Measurements from ENCODE around the gene PARD3B. TPM values are rescaled to one million over a fixed set of nuclear protein-coding genes. Genes with fewer than 3 reads are reported as not detected.

The PARD3B gene
- total and polyA plus RNA-seq, 5 donors = 3.0 to 18.6 (median 15.6) TPM

GRCh38 chr2:205175831-205176230 is 630.6 kb downstream of the PARD3B start:
- Histone ChIP-seq H3K4me3 (ENCODE audit: low read length) (no peak overlapping the region), H3K4me1 (ENCODE audit: control insufficient read depth, insufficient read depth, low read length) (no peaks in the 10 kb centered on the region), H3K27ac (ENCODE audit: low read length) (no peak overlapping the region), H3K9me3 (ENCODE audit: control insufficient read depth, low read length) (no peaks in the 10 kb centered on the region), H3K27me3 (ENCODE audit: control insufficient read depth, insufficient read depth) (no peaks in the 10 kb centered on the region)
- intact Hi-C loops (cut with DNase I) = no loop called here
- WGBS = 62% methylated on average over 4 of the region's 4 CpGs
- peak in 2 of 3 donors; percentile 23 to 48 for DNase-seq
- ATAC-seq = peak; percentile 16 to 55

DNA sequence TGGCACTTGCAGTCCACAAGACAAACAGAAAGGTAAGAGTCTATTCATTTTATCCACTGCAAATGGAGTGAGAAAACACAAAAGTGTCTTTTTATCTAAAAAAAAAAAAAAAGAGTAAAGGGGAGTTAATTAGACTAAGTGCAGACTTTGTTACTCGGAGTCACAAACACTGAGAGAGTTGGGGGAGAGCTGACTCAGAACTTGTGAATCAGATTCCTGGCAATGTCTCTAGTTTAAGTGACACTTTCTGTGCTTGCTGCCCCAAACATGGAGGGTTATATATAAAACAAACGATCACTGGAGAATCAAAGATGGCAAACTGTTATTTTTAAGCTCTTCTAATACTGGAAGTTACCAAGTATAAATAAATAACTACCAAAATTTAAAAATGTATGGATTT is 631.3 kb downstream of the PARD3B start:
- no peak overlapping the region for H3K4me3 ChIP-seq (ENCODE audit: low read length)
- no peaks in the 10 kb centered on the region for H3K27me3 ChIP-seq (ENCODE audit: control insufficient read depth, insufficient read depth)
- no peak for ATAC-seq
- 82% methylated on average over 2 of the region's 2 CpGs for WGBS
- DNase-seq = no peak
- H3K27ac ChIP-seq (ENCODE audit: low read length) = no peak overlapping the region
- H3K4me1 ChIP-seq (ENCODE audit: control insufficient read depth, insufficient read depth, low read length) = no peaks in the 10 kb centered on the region
- no peaks in the 10 kb centered on the region for H3K9me3 ChIP-seq (ENCODE audit: control insufficient read depth, low read length)
- intact Hi-C loops (cut with DNase I) = no loop called here

DNA sequence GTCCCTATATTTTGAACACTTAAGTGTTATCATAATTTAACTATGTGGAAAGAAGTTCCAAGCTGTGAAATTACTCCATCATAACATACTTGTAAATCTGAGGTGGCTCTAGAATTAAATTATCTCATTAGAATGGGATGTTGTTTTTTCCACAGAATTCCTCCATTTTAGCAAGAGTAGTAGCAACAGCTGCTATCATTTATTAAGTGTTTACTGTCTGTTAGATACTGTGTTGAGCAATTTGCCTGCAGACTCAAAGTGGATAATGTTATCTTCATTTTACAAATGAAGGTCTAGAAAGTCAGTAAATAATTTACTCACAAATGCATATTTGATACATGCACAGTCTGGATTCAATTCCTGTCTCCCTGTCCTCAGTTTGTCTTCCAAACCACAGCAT is 632.3 kb downstream of the PARD3B start:
- DNase-seq = no peak
- Histone ChIP-seq H3K27ac (ENCODE audit: low read length) (no peak overlapping the region), H3K9me3 (ENCODE audit: control insufficient read depth, low read length) (no peaks in the 10 kb centered on the region), H3K4me1 (ENCODE audit: control insufficient read depth, insufficient read depth, low read length) (no peaks in the 10 kb centered on the region), H3K27me3 (ENCODE audit: control insufficient read depth, insufficient read depth) (no peaks in the 10 kb centered on the region), H3K4me3 (ENCODE audit: low read length) (no peak overlapping the region)
- no peak for ATAC-seq
- intact Hi-C loops (cut with DNase I) = no loop called here

DNA sequence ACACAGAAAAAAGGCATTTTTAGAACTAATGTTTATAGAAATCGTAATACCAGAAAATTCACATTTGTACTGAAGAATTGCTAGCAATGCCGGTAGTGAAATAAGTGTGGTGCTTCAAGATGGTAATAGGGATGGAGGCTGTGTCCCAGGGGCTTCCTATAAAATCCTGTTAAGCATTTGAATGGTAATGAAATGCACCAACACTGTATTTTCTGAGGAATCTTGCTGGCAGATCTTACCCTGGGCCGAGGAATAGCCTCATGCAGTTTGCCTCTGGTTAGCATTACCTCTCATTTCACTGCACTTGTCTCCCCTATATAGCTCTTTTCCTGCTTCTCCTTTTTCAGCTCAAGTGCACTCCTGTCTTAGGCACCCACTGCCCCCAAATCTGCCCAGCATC is 635.5 kb downstream of the PARD3B start:
- no peak overlapping the region for H3K4me3 ChIP-seq (ENCODE audit: low read length)
- H3K4me1 ChIP-seq (ENCODE audit: control insufficient read depth, insufficient read depth, low read length) = no peaks in the 10 kb centered on the region
- no peak for ATAC-seq
- no peaks in the 10 kb centered on the region for H3K9me3 ChIP-seq (ENCODE audit: control insufficient read depth, low read length)
- intact Hi-C loops (cut with DNase I) = no loop called here
- DNase-seq = peak in 1 of 3 donors; percentile 4
- no peaks in the 10 kb centered on the region for H3K27me3 ChIP-seq (ENCODE audit: control insufficient read depth, insufficient read depth)
- no peak overlapping the region for H3K27ac ChIP-seq (ENCODE audit: low read length)
- 96% methylated on average over 3 of the region's 3 CpGs for WGBS

GRCh38 chr2:205187731-205188130 is 642.5 kb downstream of the PARD3B start:
- Histone ChIP-seq H3K4me1 (ENCODE audit: control insufficient read depth, insufficient read depth, low read length) (peaks cover 3% of the 10 kb centered on the region), H3K27me3 (ENCODE audit: control insufficient read depth, insufficient read depth) (no peaks in the 10 kb centered on the region), H3K27ac (ENCODE audit: low read length) (no peak overlapping the region), H3K4me3 (ENCODE audit: low read length) (no peak overlapping the region), H3K9me3 (ENCODE audit: control insufficient read depth, low read length) (no peaks in the 10 kb centered on the region)
- ATAC-seq = peak in 1 of 2 donors; percentile 14
- 70% methylated on average over 6 of the region's 6 CpGs for WGBS
- DNase-seq = no peak
- intact Hi-C loops (cut with DNase I) = no loop called here

DNA sequence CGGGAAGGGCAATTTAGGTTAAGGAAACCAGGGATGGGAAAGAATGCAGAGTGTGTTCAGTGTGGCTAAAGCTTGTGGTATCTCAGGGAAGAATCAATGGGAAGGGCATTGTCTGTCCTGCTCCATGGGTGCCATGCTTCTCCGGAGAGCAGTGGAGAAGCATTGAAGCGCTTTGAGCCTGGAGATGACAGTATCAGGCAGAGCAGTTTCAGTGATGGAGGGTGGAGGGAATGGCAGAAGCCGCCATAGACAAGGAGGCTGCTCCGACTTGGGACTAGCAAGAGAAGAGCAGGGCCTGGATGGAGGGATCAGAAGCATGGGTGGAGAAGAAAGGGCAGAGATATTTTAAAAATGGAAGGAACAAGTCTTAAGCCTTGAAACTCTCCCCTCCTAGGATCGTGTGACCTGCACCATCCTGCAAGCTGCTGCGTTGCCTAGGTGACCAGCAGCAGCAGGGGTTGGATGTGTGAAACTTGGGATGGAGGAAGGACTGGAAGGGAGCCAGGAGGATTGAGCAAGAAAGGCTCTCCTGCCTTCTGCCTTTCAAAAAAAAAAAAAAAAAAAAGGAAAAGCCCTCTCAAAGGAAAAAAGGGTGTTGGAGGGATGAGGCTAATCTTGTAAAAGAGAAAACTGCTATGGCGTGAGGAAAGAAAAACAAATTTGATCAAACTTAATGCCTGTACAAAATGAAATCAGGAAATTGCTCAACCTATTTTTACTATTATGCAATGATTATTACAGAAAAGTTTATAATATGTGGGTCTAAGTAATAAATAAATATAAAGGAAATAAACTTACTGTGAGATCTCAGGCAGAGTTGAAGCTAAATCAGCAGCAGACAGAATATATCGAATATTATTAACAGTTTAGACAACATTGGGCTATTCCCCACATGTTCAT is 643.2 kb downstream of the PARD3B start:
- ATAC-seq = peak; percentile 81 to 95
- no peaks in the 10 kb centered on the region for H3K9me3 ChIP-seq (ENCODE audit: control insufficient read depth, low read length)
- no peak overlapping the region for H3K27ac ChIP-seq (ENCODE audit: low read length)
- DNase-seq = peak; percentile 79 to 90 (median 81)
- no peaks in the 10 kb centered on the region for H3K27me3 ChIP-seq (ENCODE audit: control insufficient read depth, insufficient read depth)
- H3K4me3 ChIP-seq (ENCODE audit: low read length) = no peak overlapping the region
- intact Hi-C loops (cut with DNase I) = no loop called here
- WGBS = 66% methylated on average over 9 of the region's 9 CpGs
- H3K4me1 ChIP-seq (ENCODE audit: control insufficient read depth, insufficient read depth, low read length) = peaks cover 3% of the 10 kb centered on the region

DNA sequence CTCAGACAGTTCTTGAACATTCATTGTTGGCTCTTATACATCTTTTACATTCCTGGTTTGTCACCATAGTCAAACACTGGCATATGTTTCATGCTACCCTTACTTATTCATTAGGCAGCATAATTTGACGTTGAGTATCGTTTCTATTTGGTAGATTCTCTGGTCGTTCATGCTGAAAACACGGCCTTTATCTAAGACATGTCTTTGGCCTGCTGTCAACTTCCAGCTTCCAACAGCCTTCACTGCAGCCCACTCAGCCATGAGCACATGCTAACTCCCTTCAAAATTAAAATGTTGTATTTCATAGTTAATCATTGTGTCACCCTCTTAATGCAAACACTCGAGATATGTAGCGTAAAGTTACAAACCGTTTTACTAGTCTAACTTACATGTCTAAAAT is 644.0 kb downstream of the PARD3B start:
- Histone ChIP-seq H3K27ac (ENCODE audit: low read length) (no peak overlapping the region), H3K4me1 (ENCODE audit: control insufficient read depth, insufficient read depth, low read length) (peaks cover 3% of the 10 kb centered on the region), H3K27me3 (ENCODE audit: control insufficient read depth, insufficient read depth) (no peaks in the 10 kb centered on the region), H3K4me3 (ENCODE audit: low read length) (no peak overlapping the region), H3K9me3 (ENCODE audit: control insufficient read depth, low read length) (no peaks in the 10 kb centered on the region)
- ATAC-seq (no peak), DNase-seq (no peak)
- intact Hi-C loops (cut with DNase I) = no loop called here
- 54% methylated on average over 7 of the region's 7 CpGs for WGBS

GRCh38 chr2:205190528-205190927 is 645.3 kb downstream of the PARD3B start:
- WGBS = 87% methylated on average over 2 of the region's 2 CpGs
- no peak for ATAC-seq
- H3K27me3 ChIP-seq (ENCODE audit: control insufficient read depth, insufficient read depth) = no peaks in the 10 kb centered on the region
- no peak for DNase-seq
- H3K4me3 ChIP-seq (ENCODE audit: low read length) = no peak overlapping the region
- peaks cover 3% of the 10 kb centered on the region for H3K4me1 ChIP-seq (ENCODE audit: control insufficient read depth, insufficient read depth, low read length)
- intact Hi-C loops (cut with DNase I) = no loop called here
- no peak overlapping the region for H3K27ac ChIP-seq (ENCODE audit: low read length)
- no peaks in the 10 kb centered on the region for H3K9me3 ChIP-seq (ENCODE audit: control insufficient read depth, low read length)

DNA sequence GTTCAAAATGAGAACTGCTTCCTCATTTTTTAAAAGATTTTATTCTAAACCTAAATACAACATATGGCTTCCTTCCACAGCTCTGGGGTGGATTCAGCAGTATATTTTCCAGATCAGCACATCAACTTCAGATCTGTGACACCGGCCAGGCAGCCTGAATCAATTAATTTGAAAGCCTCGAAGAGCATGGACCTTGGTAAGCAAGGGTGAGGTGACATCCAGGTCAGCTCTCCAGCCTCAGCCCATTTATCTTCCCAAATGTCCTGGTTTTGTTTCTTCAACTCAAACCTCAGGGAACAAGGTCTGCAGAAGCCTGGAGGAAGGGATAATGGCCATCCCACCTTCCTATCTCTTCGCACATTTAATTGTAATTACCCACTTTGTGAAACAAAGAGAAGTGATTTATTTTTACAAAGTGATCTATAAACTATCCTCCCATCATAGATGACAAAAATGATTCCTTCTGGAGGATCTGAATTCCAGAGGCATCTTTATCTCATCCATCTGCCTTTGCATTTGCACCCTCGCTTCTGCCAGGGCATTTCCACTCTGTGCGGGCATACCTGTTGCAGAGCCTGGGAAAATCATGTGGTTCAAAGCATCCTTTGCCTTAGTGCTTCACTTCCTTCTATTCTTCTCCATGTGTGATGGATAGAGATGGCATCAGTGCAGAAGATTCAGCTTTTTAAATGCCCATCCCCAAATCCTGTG is 648.0 kb downstream of the PARD3B start:
- Histone ChIP-seq H3K27ac (ENCODE audit: low read length) (no peak overlapping the region), H3K4me1 (ENCODE audit: control insufficient read depth, insufficient read depth, low read length) (peaks cover 3% of the 10 kb centered on the region), H3K27me3 (ENCODE audit: control insufficient read depth, insufficient read depth) (no peaks in the 10 kb centered on the region), H3K9me3 (ENCODE audit: control insufficient read depth, low read length) (no peaks in the 10 kb centered on the region), H3K4me3 (ENCODE audit: low read length) (no peak overlapping the region)
- ATAC-seq (no peak), DNase-seq (no peak)
- 84% methylated on average over 5 of the region's 5 CpGs for WGBS
- intact Hi-C loops (cut with DNase I) = no loop called here

GRCh38 chr2:205193836-205194228 is 648.6 kb downstream of the PARD3B start:
- 91% methylated on average over 4 of the region's 4 CpGs for WGBS
- ATAC-seq (no peak), DNase-seq (no peak)
- intact Hi-C loops (cut with DNase I) = no loop called here
- H3K27me3 ChIP-seq (ENCODE audit: control insufficient read depth, insufficient read depth) = no peaks in the 10 kb centered on the region
- peaks cover 3% of the 10 kb centered on the region for H3K4me1 ChIP-seq (ENCODE audit: control insufficient read depth, insufficient read depth, low read length)
- H3K9me3 ChIP-seq (ENCODE audit: control insufficient read depth, low read length) = no peaks in the 10 kb centered on the region
- no peak overlapping the region for H3K4me3 ChIP-seq (ENCODE audit: low read length)
- no peak overlapping the region for H3K27ac ChIP-seq (ENCODE audit: low read length)

DNA sequence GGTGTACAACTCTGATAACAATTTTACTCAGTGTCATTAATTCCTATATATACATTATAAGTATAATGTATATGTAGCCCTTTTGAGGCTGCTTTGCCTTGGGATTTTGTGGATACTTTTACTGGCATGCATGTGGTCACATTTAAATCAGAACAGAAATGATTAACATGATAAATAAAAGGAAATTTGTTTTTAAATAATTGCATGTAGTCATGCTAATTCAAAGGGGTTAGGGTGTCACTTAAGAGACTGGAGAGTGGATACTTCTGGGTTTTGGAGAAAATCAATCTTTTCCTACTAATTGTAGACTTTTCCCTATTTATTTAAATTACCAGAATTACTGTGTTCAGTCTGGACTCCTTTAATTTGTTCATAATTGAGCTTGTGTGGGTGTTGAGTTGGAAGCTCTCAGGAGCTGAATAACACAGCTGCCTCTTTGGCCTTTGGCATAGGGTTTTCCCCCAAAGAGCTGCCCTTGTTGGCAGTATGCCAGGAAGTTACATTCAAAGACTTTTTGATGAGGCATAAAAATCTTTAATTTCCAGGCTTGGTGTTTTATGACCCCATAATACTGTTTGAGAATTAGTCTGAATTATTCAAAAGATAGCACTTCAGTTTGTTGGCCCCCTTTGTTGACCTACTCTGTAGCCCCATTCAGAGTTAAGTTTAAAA is 652.3 kb downstream of the PARD3B start:
- no peaks in the 10 kb centered on the region for H3K27me3 ChIP-seq (ENCODE audit: control insufficient read depth, insufficient read depth)
- H3K4me1 ChIP-seq (ENCODE audit: control insufficient read depth, insufficient read depth, low read length) = peaks cover 1% of the 10 kb centered on the region
- DNase-seq (no peak), ATAC-seq (peak in 1 of 2 donors; percentile 37)
- no peaks in the 10 kb centered on the region for H3K9me3 ChIP-seq (ENCODE audit: control insufficient read depth, low read length)
- no peak overlapping the region for H3K4me3 ChIP-seq (ENCODE audit: low read length)
- H3K27ac ChIP-seq (ENCODE audit: low read length) = no peak overlapping the region
- intact Hi-C loops (cut with DNase I) = no loop called here

Measured in right cardiac atrium (tissue), 5 donors.